HG03469 (cell line): ENCODE measurements around the gene CAB39.
"Not testable (repeated sequence)": the region's sequence is repeated elsewhere in the genome, so short reads cannot be mapped to it uniquely, and the experiment has no call there.

Experiments
- ATAC-seq: cut with Tn5 transposase; IDR thresholded peaks from one replicate; pipeline ENCODE4 v1.9.1; 2021; ENCODE audit warnings: mild to moderate bottlenecking, moderate library complexity, moderate number of reproducible peaks; ENCODE audit not compliant: unreplicated experiment

Gene CAB39

DNA sequence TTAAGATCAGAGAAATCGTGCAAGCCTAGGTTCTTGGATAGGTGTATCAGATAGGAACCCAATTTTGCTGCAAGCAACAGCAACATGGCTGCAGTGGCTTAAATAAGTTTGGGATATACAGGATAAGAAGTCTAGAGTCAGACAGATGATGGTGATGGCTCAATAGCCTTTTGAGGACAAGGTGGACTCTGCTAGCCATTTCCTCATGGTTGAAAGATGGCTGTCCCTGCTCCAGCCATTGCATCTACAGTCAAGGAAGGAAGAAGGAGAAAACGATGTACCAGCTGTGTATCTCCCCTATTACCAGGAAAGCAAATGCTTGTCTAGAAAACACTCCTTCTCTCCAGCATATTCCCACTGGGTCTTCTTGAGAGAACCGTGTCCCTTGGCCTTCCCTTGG lies 30.1 kb upstream of the CAB39 start:
- ATAC-seq = no peak

- no peak for ATAC-seq
These were observed 28.1 kb upstream of the CAB39 start for GRCh38 chr2:230684270-230685168.

- no peak for ATAC-seq
These were observed 27.5 kb upstream of the CAB39 start for GRCh38 chr2:230685178-230685577.

DNA sequence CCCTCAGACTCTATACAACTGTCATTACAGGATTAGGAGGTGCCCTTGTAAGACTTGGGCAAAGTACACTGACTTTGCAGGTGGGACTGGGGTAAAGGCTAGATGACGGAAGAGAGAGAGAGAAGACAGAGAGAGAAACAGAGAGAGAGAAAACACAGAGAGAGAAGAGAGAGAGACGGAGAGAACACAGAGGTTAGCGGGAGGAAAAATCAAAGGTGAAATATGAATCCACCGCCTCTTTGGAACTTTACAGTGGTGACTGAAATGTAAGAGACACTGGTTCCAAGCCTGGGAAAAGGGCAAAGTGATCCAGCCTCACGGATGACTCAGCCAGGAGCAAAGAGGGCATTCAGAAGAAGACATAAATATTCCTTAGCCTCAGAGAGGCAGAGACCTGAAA lies 25.1 kb upstream of the CAB39 start:
- ATAC-seq = no peak

GRCh38 chr2:230688490-230688889 lies 24.2 kb upstream of the CAB39 start:
- no peak for ATAC-seq

DNA sequence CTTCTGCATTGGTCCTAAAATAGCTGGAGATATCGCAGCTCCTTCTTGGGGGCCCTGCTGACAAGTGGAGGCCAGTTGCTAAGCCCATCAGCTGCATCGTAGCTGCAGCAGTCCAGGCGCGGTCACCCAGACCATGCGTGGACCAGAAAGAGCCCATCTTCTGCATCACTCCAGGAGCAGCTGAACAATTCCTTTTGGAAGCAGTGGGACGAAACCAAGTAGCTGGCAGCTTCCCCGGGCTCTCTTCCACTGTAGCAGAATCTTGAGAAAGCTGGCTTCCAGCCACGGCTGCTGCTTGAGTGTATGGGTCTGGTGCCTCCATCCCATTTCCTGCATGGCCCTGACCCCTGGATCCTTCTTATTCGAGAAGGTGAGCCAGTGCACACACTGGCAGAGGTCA lies 22.2 kb upstream of the CAB39 start:
- no peak for ATAC-seq

GRCh38 chr2:230691005-230691647 lies 21.5 kb upstream of the CAB39 start:
- ATAC-seq = no peak

- ATAC-seq = no peak
These were observed 19.9 kb upstream of the CAB39 start for GRCh38 chr2:230692760-230693159.

DNA sequence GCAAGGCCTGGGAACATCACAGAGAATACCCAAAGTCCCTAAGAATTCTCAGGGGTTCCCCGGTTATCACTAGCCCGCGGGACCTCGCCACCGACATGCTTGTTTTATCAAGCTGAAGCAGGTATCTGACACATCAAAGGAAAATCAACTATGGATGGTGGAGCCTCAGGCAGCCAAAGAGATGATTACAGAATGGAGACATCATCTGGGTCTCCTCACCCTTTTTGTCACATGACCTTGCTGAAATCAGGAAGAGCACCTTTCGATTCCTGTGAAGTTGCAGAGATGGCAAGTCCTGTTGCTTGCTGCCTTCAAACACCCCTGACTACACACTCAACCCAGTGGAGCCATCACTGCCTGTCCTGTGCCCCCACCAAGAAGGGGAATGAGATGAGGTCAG lies 19.2 kb upstream of the CAB39 start:
- ATAC-seq = no peak

DNA sequence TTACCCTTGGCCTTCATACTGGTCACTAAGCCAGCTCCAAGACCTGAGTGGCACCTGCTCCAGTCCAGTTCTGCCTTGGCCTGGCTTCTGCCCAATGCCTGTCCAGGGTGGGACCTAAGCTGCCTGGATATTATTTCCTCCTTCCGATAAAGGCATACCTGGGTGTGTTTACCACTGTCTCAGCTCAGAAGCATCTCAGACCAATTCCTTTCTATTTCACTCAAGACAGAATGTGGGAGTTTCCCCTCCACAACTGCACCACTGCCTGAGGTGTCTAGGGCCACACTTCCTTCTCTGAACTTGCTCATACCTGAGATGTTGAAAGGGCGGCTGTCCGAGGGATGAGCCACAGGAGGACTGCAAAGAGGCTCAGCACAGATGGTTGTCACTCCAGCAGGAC lies 18.4 kb upstream of the CAB39 start:
- ATAC-seq = peak; percentile 48

GRCh38 chr2:230695551-230695950 lies 17.1 kb upstream of the CAB39 start:
- no peak for ATAC-seq

DNA sequence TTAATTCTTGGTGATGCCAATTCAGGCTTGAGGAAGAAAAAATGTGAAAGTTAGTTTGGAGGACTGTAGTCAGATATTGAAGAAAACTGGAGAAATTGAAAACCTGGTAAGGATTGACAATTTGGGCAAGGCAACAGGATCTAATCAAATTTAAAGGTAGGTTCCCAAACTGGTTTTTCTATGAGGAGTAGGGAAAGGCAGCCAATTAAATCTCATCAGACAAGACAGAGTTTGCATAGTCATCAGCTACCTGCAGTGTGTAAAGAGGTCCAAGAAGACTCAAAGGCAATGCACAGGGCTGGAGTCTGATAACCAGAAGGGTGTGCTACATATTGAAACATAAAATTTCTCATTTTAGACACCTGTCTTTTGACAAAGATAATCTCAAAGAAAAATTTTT lies 16.0 kb upstream of the CAB39 start:
- no peak for ATAC-seq

- no peak for ATAC-seq
These were observed 15.0 kb upstream of the CAB39 start for GRCh38 chr2:230697676-230698075.

DNA sequence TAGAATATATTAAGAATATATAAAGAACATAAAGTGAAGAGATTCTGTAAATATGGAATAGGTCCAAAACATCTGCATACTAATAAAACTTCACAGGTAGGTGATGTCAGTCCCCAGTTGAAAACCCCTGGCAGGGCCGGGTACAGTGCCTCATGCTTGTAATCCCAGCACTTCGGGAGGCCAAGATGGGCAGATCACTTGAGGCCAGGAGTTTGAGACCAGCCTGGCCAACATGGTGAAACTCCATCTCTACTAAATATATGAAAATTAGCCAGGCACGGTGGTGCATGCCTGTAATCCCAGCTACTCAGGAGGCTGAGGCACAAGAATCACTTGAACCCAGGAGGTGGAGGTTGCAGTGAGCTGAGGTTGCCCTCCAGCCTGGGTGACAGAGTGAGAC lies 13.9 kb upstream of the CAB39 start:
- ATAC-seq = not testable (repeated sequence)

- ATAC-seq = no peak
These were observed 12.2 kb upstream of the CAB39 start for GRCh38 chr2:230700447-230700846.

DNA sequence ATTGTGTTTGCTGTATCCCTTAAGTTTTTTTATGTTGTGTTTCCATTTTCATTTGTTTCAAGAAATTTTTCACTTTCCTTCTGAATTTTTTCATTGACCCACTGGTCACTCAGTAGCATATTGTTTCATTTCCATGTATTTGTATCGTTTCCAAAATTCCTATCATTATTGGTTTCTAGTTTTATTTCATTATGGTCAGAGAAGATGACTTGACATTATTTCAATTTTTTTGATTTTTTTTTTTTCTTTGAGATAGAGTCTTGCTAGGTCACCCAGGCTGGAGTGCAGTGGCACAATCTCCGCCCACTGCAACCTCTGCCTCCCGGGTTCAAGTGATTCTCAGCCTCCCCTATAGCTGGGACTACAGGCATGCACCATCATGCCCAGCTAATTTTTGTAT lies 11.3 kb upstream of the CAB39 start:
- no peak for ATAC-seq

- not testable (repeated sequence) for ATAC-seq
These were observed 10.2 kb upstream of the CAB39 start for GRCh38 chr2:230702457-230702856.

- no peak for ATAC-seq
These were observed 9.1 kb upstream of the CAB39 start for GRCh38 chr2:230703514-230703913.

DNA sequence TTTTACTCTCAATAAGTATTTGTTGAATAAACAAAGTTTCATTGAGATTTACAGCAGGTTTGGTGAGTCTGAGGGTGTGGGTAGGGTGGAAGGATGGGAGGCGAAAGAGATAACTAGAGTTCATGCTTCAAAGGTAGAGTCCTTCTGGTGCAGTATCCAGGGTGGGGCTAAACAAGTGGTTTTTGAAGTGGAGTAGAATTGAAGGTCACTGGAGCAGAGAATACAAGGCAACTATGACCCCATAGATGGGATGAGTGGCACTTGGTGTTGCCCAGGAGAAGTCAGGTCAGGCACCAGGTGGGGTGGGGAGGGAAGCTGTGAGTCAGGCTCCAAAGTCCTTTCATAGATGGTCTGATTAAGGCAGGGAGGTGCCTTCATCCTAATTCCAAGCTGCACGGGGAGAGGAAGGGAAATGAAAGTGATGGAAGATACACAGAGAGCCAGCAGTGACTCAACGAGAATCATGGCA lies 6.6 kb upstream of the CAB39 start:
- no peak for ATAC-seq

DNA sequence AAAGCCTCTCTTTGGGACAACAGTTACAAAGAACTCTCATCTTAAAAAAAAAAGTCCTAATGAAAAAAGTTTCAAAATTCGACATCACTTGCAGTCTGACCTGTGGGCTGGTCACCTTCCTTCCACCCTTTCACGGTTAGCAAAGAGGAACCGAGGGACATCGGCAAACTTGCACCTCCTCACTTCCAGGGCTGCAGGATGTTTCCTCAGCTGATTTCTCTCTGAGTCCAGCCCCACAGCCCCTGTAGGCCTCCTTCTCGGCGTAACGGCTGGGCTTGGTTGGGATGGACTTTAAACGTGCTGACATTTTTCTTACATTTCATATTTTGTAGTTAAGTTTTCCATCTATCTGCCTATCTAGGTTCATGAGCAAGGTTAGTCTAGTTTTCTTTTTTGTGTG lies 5.7 kb upstream of the CAB39 start:
- no peak for ATAC-seq

- ATAC-seq = no peak
These were observed 4.4 kb upstream of the CAB39 start for GRCh38 chr2:230708204-230708603.

DNA sequence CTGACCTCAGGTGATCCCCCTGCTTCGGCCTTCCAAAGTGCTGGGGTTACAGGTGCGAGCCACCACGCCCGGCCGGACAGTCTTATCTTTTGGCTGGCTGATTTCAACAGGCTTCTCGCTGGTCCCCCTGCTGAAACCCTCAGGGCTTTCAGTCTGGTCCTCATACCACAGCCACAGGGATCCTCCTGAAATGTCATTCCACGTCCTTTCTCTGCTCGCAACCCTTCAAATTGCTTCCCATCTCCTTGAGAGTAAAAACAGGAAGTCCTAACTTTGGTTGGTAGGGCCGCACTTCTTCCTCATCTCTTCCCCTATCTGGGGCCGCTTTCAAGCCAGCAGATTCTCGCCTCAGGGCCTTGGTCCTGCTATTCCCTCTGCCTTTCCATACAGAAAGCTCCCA lies 1.4 kb upstream of the CAB39 start:
- ATAC-seq = no peak
